GM18507 (cell line): ENCODE results near the gene GAS1.

Experiments used
- DNase-seq: peaks from one replicate; pipeline ENCODE4 v3.0.0; 2011; ENCODE audit warnings: low read depth; ENCODE audit not compliant: insufficient read length; ENCODE audit errors: extremely low spot score
- FAIRE-seq: peaks from 2 replicates; lab custom pipeline; 2011; peaks lifted over from hg19 to GRCh38; lab: Jason Lieb, UNC

Gene GAS1

GRCh38 chr9:86947146-86948073 lies at the start of gene GAS1:
TSS of gene GAS1 (minus strand) at chr9:86947506. CDS start at chr9:86946779, 727 bp downstream.
- DNase-seq (peak; percentile 28), FAIRE-seq (peak; percentile 79)

- no peak for DNase-seq
- FAIRE-seq, result no peak
Observed at GRCh38 chr9:86994231-86994630, 46.9 kb upstream of the GAS1 start.

GRCh38 chr9:86993830-86994229 lies 46.5 kb upstream of the GAS1 start:
- no peak for FAIRE-seq
- no peak for DNase-seq

- DNase-seq, result no peak
- FAIRE-seq, result no peak
Observed at GRCh38 chr9:86991077-86991476, 43.8 kb upstream of the GAS1 start.

GRCh38 chr9:86990290-86990689 lies 43.0 kb upstream of the GAS1 start:
- FAIRE-seq (no peak), DNase-seq (no peak)

- FAIRE-seq, result no peak
Observed at GRCh38 chr9:86987900-86988299, 40.6 kb upstream of the GAS1 start.

GRCh38 chr9:86985132-86985647 lies 37.9 kb upstream of the GAS1 start:
- DNase-seq (no peak), FAIRE-seq (no peak)

More at GRCh38 chr9:86987900-86988299, 40.6 kb upstream of the GAS1 start:
- DNase-seq, result no peak

GRCh38 chr9:86983620-86984259 lies 36.4 kb upstream of the GAS1 start:
- FAIRE-seq (no peak), DNase-seq (no peak)

- FAIRE-seq (no peak), DNase-seq (no peak)
Observed at GRCh38 chr9:86983249-86983619, 35.9 kb upstream of the GAS1 start.

GRCh38 chr9:86980802-86981201 lies 33.5 kb upstream of the GAS1 start:
- DNase-seq (no peak), FAIRE-seq (no peak)

- no peak for FAIRE-seq
- DNase-seq, result no peak
Observed at GRCh38 chr9:86979657-86980056, 32.4 kb upstream of the GAS1 start.

GRCh38 chr9:86978922-86979474 lies 31.7 kb upstream of the GAS1 start:
- no peak for FAIRE-seq
- no peak for DNase-seq

- DNase-seq (no peak), FAIRE-seq (no peak)
Observed at GRCh38 chr9:86978413-86978812, 31.1 kb upstream of the GAS1 start.

- DNase-seq (no peak), FAIRE-seq (no peak)
Observed at GRCh38 chr9:86977205-86977835, 30.0 kb upstream of the GAS1 start.

- no peak for DNase-seq
- FAIRE-seq, result no peak
Observed at GRCh38 chr9:86975606-86976005, 28.3 kb upstream of the GAS1 start.

- no peak for FAIRE-seq
- no peak for DNase-seq
Observed at GRCh38 chr9:86975036-86975435, 27.7 kb upstream of the GAS1 start.

- DNase-seq (no peak), FAIRE-seq (no peak)
Observed at GRCh38 chr9:86974421-86974820, 27.1 kb upstream of the GAS1 start.

GRCh38 chr9:86971742-86972141 lies 24.4 kb upstream of the GAS1 start:
- no peak for FAIRE-seq

GRCh38 chr9:86968258-86968920 lies 21.1 kb upstream of the GAS1 start:
- FAIRE-seq (no peak), DNase-seq (no peak)

More at GRCh38 chr9:86971742-86972141, 24.4 kb upstream of the GAS1 start:
- DNase-seq, result no peak
